Left hindlimb (tissue), 1 donor: ENCODE results near the gene ZMPSTE24.

Experiments used
- DNase-seq: peaks from one replicate; pipeline ENCODE4 v3.0.0-alpha.2; 2018

Gene ZMPSTE24

GRCh38 chr1:40264354-40264781 lies 6.3 kb downstream of the ZMPSTE24 start:
- DNase-seq: no peak

- no peak for DNase-seq
Measured at GRCh38 chr1:40265298-40265697, 7.3 kb downstream of the ZMPSTE24 start.

- DNase-seq: no peak
Measured at GRCh38 chr1:40265919-40266318, 7.9 kb downstream of the ZMPSTE24 start.

- no peak for DNase-seq
Measured at GRCh38 chr1:40266786-40267535, 8.9 kb downstream of the ZMPSTE24 start.

- no peak for DNase-seq
Measured at GRCh38 chr1:40267767-40268187, 9.7 kb downstream of the ZMPSTE24 start.

- DNase-seq: no peak
Measured at GRCh38 chr1:40268211-40268610, 10.2 kb downstream of the ZMPSTE24 start.

GRCh38 chr1:40270152-40270834 lies 12.3 kb downstream of the ZMPSTE24 start:
- DNase-seq: no peak

GRCh38 chr1:40272653-40273213 lies 14.7 kb downstream of the ZMPSTE24 start:
- DNase-seq: no peak

- no peak for DNase-seq
Measured at GRCh38 chr1:40273547-40274166, 15.6 kb downstream of the ZMPSTE24 start.

- DNase-seq: no peak
Measured at GRCh38 chr1:40274331-40274730, 16.3 kb downstream of the ZMPSTE24 start.

- DNase-seq: no peak
Measured at GRCh38 chr1:40276122-40276521, 18.1 kb downstream of the ZMPSTE24 start.

GRCh38 chr1:40281853-40282252 lies 23.8 kb downstream of the ZMPSTE24 start:
- no peak for DNase-seq

GRCh38 chr1:40291293-40291692 lies 33.3 kb downstream of the ZMPSTE24 start:
- no peak for DNase-seq

- DNase-seq: no peak
Measured at GRCh38 chr1:40299366-40300248, 41.6 kb downstream of the ZMPSTE24 start.

GRCh38 chr1:40300249-40300567 lies 42.2 kb downstream of the ZMPSTE24 start:
- no peak for DNase-seq

- DNase-seq: no peak
Measured at GRCh38 chr1:40300651-40301050, 42.6 kb downstream of the ZMPSTE24 start.

- no peak for DNase-seq
Measured at GRCh38 chr1:40301066-40301465, 43.0 kb downstream of the ZMPSTE24 start.

- DNase-seq: no peak
Measured at GRCh38 chr1:40301541-40302299, 43.7 kb downstream of the ZMPSTE24 start.

GRCh38 chr1:40302475-40302874 lies 44.4 kb downstream of the ZMPSTE24 start:
- no peak for DNase-seq

- no peak for DNase-seq
Measured at GRCh38 chr1:40303051-40303771, 45.2 kb downstream of the ZMPSTE24 start.

GRCh38 chr1:40303790-40304189 lies 45.8 kb downstream of the ZMPSTE24 start:
- DNase-seq: no peak
